Activated naive CD4-positive, alpha-beta T cell treated with anti-CD3 and anti-CD28 coated beads, Interleukin-2, amount 50 U/mL, for 72 hours (primary cell): ENCODE results near the gene CHST3. TPM values are rescaled to one million over a fixed set of nuclear protein-coding genes. Genes with fewer than 3 reads are reported as not detected.

ENCODE experiments used
- ATAC-seq, 2 donors: fragments of 150-1000 bp; cut with Tn5 transposase; 2 replicates each; pipeline ENCODE4 v1.10.0; 2021; ENCODE audit warnings: mild to moderate bottlenecking in 2 of 2, moderate library complexity in 2 of 2
- DNase-seq, 2 donors: peaks; one replicate each; pipeline ENCODE4 v3.0.0; 2021 to 2022; ENCODE audit warnings: low spot score in 2 of 2
- H3K27ac Mint-ChIP-seq, 2 donors: one replicate each; pipeline ENCODE4 v1.8.0; 2022; ENCODE audit warnings: mild to moderate bottlenecking in 2 of 2, mixed read lengths in 2 of 2
- H3K36me3 Mint-ChIP-seq, 2 donors: one replicate each; pipeline ENCODE4 v1.8.0; 2022; ENCODE audit warnings: mixed read lengths in 2 of 2
- H3K9me3 Mint-ChIP-seq, 2 donors: one replicate each; pipeline ENCODE4 v1.8.0; 2022; ENCODE audit warnings: mixed read lengths in 2 of 2
- total RNA-seq, 2 donors: library from RNA; stranded (reverse); gene quantifications; one replicate each; pipeline ENCODE4 v1.2.3, GENCODE V29; 2022

CHST3 gene
- total RNA-seq, 2 donors from 2014 or later, result 0.16 to 0.88 TPM

DNA sequence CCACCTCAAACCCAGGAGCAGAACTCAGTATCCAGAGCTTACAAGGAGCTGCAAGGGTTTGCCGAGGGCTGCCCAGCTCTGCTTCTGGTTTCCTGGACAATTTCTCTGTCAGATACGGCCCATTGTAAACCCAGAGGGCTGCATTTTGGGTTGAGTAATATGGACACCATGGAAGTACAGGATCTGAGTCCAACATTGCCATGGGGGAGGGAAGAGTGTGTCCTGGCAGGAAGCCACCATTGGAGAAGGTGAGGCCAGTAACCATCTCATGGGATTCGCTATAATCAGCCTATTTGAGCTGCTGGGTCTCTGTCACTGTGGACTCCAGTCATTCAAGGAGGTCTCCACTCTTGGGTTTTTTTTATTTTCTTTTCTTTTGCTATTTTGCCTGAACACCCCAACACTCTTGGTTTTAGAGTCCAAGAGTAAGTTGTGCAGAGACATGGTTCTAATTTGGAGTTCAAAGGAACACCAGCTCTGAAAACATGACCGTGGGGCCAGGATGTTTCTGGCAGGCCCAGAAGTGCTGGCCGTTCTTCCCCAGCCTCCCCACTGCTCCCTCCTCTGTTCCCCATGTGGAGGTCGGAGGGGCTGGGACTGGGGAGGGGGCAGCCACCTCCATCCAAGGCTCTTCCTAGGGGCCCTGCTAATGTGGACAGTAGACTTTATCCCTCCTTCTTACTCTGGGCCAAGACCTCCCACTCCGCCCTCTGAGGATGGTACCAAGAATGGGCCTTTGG lies 46.2 kb downstream of the CHST3 start:
- no peaks in the 10 kb centered on the region for H3K36me3 Mint-ChIP-seq
- ATAC-seq, result no peak
- DNase-seq, result no peak
- no peak overlapping the region for H3K27ac Mint-ChIP-seq
- H3K9me3 Mint-ChIP-seq, result no peaks in the 10 kb centered on the region

DNA sequence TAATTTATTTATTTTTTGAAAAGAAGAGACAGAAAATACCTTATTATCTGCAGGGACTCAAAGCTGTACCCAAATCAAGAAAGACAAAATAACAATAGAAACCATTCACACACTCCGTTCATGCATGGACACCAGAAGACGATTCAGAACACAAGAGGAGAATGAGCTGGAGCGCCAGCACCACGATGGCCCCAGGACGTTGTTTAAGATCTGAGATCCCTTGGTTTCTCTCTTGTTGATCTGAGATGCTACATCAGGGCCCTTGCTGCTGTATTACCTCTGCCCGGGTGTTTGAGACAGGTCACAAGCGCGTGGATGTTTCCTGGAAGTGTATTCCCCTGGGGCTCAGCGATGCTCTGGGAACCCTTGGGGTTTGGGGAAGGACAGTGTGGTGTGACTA lies 46.8 kb downstream of the CHST3 start:
- no peak overlapping the region for H3K27ac Mint-ChIP-seq

DNA sequence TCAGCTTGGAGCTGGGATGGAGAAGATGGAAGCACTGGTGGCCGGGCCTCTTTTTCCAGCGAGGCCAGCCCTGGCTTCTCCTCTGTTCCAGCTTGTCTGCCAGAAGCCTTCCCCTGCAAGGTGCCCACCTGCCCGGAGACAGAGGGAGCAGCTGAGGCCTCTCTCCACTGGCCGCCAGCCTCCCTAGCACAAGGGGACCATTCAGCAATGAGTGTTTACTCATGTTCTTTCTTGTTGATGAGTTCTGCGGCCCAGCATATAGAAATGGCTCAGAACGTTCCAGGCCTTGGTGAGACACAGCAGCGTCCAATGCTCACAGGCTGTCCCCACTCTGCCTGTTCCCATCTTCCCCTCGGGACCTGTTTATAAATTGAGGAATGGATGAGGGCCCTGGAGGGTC lies 47.3 kb downstream of the CHST3 start:
- DNase-seq, result no peak
- H3K9me3 Mint-ChIP-seq, result no peaks in the 10 kb centered on the region
- H3K36me3 Mint-ChIP-seq, result no peaks in the 10 kb centered on the region
- no peak for ATAC-seq
- no peak overlapping the region for H3K27ac Mint-ChIP-seq

More for the DNA sequence above, 46.8 kb downstream of the CHST3 start:
- DNase-seq (no peak), ATAC-seq (no peak)
- Mint-ChIP-seq H3K9me3 (no peaks in the 10 kb centered on the region), H3K36me3 (no peaks in the 10 kb centered on the region)

DNA sequence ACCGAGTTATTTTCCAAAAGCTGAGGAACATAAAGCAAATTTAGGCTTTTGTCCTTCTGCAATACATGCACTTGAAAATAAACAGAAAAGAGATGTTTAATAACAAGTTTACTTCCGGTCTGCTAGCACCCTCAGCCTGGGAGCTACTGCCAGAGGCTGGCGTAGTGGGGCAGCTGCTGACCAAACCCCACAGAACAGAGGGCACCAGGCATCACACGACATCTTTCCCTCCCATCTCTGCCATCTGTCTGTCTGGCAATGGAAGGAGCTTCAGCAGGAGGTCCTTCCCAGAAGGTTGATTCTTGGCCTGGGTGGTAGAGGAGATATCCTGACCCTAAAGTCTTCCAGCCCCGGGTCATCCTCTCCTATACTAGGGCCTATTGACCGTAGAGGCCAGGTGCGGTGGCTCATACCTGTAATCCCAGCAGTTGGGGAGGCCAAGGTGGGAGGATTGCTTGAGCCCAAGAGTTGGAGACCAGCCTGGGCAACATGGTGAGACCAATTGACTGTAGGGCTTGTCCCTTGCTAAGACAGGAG lies 47.8 kb downstream of the CHST3 start:
- no peaks in the 10 kb centered on the region for H3K36me3 Mint-ChIP-seq
- H3K27ac Mint-ChIP-seq, result no peak overlapping the region
- no peak for DNase-seq
- ATAC-seq, result no peak
- no peaks in the 10 kb centered on the region for H3K9me3 Mint-ChIP-seq

DNA sequence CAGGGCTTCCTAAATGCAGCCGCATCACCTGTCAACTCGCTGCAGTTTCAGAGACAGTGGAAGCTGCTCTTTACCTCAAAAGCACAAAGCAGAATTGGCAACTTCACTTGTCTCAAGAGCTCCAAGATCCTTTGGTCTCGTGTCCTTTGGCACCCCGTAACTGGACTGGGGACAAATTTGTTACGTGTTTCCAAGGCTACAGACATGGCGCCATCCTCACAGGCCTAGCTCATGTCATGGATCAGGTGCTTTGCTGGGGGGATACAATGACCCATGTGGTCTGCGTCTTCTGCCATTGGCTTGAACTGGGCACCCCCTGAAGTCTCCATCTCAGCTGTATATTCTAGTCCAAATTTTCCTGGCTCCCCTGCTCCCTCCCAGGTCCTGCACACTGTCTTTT lies 48.6 kb downstream of the CHST3 start:
- Mint-ChIP-seq H3K9me3 (no peaks in the 10 kb centered on the region), H3K27ac (peak overlapping the region in 1 of 2 donors; percentile 61), H3K36me3 (no peaks in the 10 kb centered on the region)
- DNase-seq (no peak), ATAC-seq (no peak)

DNA sequence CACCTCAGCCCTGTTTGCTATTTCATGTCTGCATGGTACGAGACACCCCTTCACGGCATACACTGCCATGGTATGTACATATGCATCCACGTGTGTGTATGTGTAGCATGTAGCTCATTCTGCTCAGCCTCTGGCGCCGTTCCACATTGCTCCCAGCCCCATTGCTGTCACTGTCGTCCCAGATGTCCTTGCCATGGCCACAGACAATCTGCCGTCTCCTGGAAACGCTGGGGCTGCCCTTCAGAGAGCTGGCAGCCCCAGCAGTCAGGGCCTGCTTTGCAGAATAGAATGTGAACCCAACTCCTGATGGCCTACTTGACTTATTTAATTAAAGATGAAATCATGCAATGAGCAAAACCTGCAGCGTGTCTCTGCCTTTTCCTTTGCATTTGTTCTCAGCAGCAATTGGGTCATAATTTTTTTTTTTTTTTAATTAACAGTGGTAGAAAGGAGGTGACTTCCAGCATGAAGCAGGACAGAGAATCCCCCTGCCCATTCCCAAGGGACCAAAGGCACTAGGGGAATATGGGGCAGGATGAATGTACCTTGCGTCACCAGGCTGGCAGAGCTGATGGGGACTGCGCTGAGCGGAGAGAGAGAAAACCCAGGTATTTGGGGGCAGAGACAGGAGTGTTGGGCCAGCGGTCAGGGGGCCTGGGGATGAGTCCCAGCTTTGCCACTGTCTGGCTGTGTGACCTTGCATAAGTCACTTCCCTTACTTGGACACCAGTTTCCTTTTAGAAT lies 49.2 kb downstream of the CHST3 start:
- Mint-ChIP-seq H3K36me3 (no peaks in the 10 kb centered on the region), H3K27ac (no peak overlapping the region), H3K9me3 (no peaks in the 10 kb centered on the region)
- DNase-seq (no peak), ATAC-seq (no peak)

DNA sequence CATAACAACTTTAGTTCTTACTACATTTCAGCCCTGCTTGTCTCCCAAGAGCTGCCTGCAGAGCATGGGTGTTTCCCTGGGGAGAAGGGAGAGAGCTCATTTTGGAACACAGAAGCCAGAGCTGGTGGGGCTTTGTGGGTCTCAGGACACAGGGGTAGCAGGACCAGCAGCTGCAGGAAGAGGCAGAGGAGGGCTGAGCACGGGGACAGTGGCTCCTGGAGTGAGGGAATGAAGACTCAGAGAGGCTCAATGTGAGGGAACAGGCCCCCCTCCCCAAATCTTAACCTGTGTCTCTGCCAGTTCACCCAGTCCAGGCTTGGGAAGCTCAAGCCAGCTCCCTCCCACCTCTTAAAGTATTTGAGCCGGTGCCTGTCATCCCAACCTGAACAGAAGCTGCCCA lies 50.0 kb downstream of the CHST3 start:
- Mint-ChIP-seq H3K9me3 (no peaks in the 10 kb centered on the region), H3K36me3 (no peaks in the 10 kb centered on the region), H3K27ac (no peak overlapping the region)
- ATAC-seq (no peak), DNase-seq (no peak)

DNA sequence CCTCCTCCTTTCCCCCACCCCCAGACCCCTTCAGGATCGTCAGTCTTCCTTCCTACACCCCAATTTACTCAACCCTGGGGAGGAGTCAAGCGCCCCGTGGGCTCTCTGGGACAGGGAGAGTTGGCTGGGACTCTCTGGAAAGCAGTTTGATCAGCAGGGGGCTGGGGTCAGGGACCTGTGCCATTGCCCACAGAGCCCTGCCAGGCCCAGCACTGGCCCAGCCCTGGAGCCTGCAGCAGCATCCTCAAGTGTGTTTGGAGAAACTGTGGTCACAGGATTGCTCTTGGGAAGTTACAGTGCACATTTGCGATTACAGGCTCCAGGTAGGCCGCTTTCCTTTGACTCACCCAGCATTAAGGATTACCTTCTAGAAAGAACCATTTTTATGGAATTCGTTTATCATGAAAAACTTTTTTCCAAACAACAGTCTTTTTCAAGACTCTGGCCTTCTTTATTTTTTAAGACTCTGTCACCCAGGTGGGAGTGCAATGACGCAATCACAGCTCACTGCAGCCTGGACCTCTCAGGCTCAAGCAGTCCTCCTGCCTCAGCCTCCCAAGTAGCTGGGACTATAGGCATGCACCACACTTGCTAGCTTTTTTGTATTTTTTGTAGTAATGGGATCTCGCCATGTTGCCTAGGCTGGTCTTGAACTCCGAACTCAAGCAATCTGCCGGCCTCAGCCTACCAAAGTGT lies 50.7 kb downstream of the CHST3 start:
- H3K36me3 Mint-ChIP-seq, result no peaks in the 10 kb centered on the region
- no peak for DNase-seq
- no peaks in the 10 kb centered on the region for H3K9me3 Mint-ChIP-seq
- ATAC-seq, result no peak
- no peak overlapping the region for H3K27ac Mint-ChIP-seq

DNA sequence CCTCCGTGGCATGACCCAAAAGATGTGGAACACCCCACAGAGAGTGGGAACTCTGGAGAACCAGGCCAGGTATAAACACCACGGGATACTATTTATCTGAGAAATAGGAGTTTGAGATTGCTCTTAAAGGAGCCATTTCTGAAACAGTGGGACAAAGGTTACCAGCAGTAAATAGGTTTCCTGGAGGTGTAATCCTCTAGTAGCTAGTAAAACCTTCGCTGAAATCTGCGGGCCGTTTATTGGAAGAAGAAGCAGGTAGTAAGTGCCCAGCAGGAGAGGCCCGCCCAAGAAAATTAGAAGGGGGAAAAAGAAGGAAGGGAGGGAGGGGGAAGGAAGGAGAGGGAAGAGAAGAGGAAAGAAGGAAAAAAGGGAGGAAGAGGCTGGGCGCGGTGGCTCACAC lies 51.6 kb downstream of the CHST3 start:
- DNase-seq (no peak), ATAC-seq (no peak)
- no peaks in the 10 kb centered on the region for H3K9me3 Mint-ChIP-seq

DNA sequence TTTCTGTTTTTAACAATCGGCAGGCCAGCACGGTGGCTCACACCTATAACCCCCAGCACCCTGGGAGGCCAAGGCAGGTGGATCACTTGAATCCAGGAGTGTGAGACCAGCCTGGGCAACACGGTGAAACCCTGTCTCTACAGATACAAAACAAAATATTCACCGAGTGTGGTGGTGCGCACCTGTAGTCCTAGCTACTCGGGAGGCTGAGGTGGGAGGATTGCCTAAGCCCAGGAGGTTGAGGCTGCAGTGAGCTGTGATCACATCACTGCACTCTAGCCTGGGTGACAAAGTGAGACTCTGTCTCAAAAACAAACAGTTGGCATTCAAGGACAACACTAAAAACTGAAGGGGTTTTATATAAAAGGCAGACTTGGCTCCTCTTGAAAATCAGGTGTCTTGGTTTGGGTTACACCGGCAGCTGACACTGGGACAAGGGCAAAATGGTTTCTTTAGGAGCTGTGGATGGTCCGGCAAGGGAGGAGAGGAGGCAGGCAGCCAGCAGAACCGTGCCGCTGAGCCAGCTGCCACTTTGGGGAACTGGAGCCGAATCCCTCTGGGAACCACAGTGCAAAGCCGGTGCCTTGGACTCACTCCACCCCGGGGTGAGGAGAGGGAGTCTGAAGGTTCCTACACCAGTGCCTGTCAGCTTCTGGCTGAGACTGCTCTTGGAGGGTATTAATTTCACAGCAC lies 52.6 kb downstream of the CHST3 start:
- no peaks in the 10 kb centered on the region for H3K36me3 Mint-ChIP-seq
- ATAC-seq, result no peak

More for the DNA sequence above, 51.6 kb downstream of the CHST3 start:
- Mint-ChIP-seq H3K27ac (no peak overlapping the region), H3K36me3 (no peaks in the 10 kb centered on the region)

DNA sequence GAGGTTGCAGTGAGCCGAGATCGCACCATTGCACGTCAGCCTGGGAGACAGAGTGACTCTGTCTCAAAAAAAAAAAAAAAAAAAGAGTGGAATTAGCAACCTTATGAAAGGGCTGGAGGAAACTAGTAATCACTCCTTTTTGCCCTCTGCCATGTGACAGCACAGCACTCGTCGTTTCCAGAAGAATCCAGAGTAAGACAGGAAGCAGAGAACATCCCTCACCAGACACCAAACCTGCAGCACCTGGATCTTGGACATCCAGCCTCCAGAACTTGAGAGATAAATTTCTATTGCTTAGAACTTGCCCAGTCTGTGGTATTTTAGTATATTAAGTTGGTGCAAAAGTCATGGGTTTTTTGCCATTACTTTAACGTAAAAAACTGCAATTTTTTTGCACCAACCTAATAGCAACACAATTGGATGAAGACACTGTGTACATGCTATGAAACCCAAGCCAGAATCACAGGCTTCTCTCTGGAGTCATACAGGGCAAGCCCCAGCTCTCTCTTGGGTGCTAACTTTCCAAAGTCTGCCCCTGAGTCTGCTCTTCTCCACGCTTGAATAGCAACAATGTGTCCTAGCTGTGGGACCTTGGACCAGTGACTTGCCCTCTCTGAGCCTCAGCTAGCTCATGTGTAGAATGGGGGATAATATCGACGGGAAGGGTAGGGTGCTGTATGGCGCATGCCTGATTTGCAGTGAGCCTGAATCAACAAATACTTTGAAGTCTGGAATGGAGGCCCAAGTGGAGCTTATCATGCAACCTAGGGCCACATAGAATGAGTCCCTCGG lies 55.1 kb downstream of the CHST3 start:
- DNase-seq (no peak), ATAC-seq (no peak)
- Mint-ChIP-seq H3K36me3 (no peaks in the 10 kb centered on the region), H3K27ac (no peak overlapping the region), H3K9me3 (no peaks in the 10 kb centered on the region)

More for the DNA sequence above, 52.6 kb downstream of the CHST3 start:
- DNase-seq, result no peak
- H3K27ac Mint-ChIP-seq, result no peak overlapping the region
- no peaks in the 10 kb centered on the region for H3K9me3 Mint-ChIP-seq

DNA sequence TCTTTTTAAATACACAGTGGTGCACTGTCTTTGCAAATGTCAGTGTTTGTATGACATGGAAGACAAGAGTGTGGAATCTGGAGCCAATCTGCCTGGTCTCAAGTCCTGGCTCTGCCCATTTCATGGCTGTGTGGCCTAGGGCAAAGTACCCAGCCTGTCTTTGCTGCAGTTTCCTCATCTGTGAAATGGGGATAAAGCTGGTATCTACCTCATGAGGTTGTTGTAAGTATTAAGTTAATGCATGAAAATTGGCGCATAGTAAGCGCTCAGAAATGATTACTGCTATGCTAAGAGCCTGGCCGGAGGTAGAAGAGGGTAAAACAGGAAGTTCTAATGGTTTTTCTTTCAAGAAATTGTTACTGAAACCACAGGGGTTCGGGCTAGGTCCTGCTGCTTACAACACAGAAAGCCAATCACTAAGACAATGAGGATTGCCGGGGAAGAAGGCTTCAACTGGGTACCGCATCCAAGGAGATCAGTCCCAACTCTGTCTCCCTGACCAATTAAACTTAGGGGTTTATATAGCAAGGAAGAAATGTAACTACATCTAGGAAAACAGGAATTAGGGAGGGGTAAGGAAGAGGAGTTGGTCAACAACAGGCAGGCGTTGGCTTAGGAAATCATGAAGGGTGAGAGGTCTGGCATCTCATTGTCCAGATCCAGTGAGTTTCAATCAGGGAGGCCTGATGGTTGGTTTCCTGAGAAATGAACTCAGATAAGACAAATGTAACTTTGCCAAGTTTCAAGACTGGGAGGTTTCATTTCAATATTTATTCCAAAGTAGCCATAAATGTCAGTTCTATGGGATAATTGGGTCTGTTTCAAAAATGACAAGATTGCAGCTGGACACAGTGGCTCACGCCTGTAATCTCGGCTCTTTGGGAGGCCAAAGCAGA lies 57.0 kb downstream of the CHST3 start:
- DNase-seq, result no peak
- H3K27ac Mint-ChIP-seq, result no peak overlapping the region
- H3K9me3 Mint-ChIP-seq, result no peaks in the 10 kb centered on the region
- H3K36me3 Mint-ChIP-seq, result no peaks in the 10 kb centered on the region
- ATAC-seq, result no peak

DNA sequence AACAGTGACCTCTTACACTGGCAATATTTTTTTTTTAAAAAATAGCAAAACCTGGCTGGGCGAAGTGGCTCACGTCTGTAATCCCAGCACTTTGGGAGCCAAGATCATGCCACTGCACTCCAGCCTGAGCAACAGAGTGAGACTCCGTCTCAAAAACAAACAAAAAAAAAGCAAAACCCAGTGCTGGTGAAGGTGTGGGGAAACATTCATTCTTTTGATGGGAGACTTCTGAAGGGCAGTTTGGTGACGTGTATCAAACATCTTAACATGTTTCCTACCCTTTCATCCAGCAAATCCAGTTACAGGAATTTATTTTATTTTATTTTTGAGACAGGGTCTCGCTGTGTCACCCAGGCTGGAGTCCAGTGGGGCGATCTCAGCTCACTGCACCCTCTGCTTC lies 58.0 kb downstream of the CHST3 start:
- no peak overlapping the region for H3K27ac Mint-ChIP-seq
- DNase-seq, result no peak
- no peaks in the 10 kb centered on the region for H3K9me3 Mint-ChIP-seq
- no peaks in the 10 kb centered on the region for H3K36me3 Mint-ChIP-seq
- no peak for ATAC-seq

DNA sequence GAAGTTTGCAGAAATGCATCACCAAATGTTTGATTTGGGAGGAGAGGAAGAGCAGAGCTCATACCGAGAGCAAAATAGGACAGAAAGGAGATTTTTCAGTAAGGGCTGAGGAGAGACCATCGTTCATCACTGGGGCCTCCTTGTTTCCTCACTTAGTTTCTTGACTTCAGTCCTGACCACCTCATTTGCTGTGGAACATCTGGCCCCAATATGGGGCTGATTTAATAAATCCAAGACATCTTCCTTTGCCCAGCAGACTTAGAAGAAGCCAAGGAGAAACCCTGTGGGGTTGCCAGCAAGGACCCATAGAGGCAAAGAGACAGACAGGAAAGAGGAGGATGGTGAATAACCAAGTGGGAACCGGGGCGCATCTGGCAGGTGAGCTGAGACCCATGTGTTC lies 60.4 kb downstream of the CHST3 start:
- DNase-seq (no peak), ATAC-seq (no peak)

DNA sequence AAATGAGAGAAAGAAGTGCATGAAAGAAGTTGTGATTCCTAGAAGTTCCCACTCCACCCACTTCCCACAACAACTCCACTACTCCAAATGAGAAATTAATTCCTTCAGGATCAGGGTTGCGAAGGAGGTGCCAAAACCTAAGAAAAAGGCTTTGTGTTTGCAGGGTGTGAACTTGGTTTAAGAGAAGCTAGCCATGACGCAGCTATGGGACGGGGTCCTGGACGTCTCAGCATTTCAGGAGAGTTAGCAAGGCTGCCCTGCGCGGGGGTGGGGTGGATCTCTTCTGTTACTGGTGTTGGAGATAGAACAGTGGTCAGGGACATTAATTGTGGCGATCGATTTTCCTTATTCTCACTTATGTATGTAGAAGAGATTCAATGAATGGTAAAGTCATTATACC lies 61.2 kb downstream of the CHST3 start:
- Mint-ChIP-seq H3K9me3 (no peaks in the 10 kb centered on the region), H3K36me3 (no peaks in the 10 kb centered on the region), H3K27ac (no peak overlapping the region)
- DNase-seq (no peak), ATAC-seq (no peak)

More for the DNA sequence above, 60.4 kb downstream of the CHST3 start:
- no peaks in the 10 kb centered on the region for H3K36me3 Mint-ChIP-seq
- H3K9me3 Mint-ChIP-seq, result no peaks in the 10 kb centered on the region
- peak overlapping the region in 1 of 2 donors; percentile 10 for H3K27ac Mint-ChIP-seq
